Muscle of leg (tissue), 11 donors: ENCODE results near the gene DDX3X. TPM values are rescaled to one million over a fixed set of nuclear protein-coding genes. Genes with fewer than 3 reads are reported as not detected.

Experiments used
- DNase-seq: peaks from one replicate; pipeline ENCODE4 v3.0.0; 2013
- H3K27ac ChIP-seq: one replicate; pipeline ENCODE4 v1.5.1; 2013; ENCODE audit warnings: mild to moderate bottlenecking, low read length, control low read depth
- H3K27me3 ChIP-seq: one replicate; pipeline ENCODE4 v1.6.1; 2013; ENCODE audit warnings: low read length; ENCODE audit not compliant: control insufficient read depth, insufficient read depth
- H3K36me3 ChIP-seq: one replicate; pipeline ENCODE4 v1.6.1; 2013; ENCODE audit warnings: low read length; ENCODE audit not compliant: control insufficient read depth, insufficient read depth
- H3K4me1 ChIP-seq: one replicate; pipeline ENCODE4 v1.6.1; 2013; ENCODE audit warnings: low read length; ENCODE audit not compliant: control insufficient read depth, insufficient read depth
- H3K4me3 ChIP-seq: one replicate; pipeline ENCODE4 v1.5.1; 2013; ENCODE audit warnings: low read length, control low read depth
- H3K9me3 ChIP-seq: replicated peaks from 2 replicates; pipeline ENCODE4 v1.6.1; 2013; ENCODE audit warnings: low read depth, low read length; ENCODE audit not compliant: control insufficient read depth
- WGBS: methylation state at CpG from one replicate; pipeline ENCODE4 v1.1.5; 2013; ENCODE audit warnings: missing lambda C conversion rate; ENCODE audit not compliant: insufficient coverage; 5-methylcytosine and 5-hydroxymethylcytosine counted together
- polyA plus RNA-seq, 8 donors: library from polyadenylated mRNA; unstranded; fragments of 120-200 nt; gene quantifications; one replicate each; pipeline versions ENCODE4 v1.2.1 to v1.2.3, GENCODE V29; 2013; ENCODE audit warnings: inconsistent platforms in 1 of 8, low replicate concordance in 1 of 8; ENCODE audit not compliant: insufficient read length in 8 of 8, insufficient read depth in 1 of 8
- total RNA-seq: library from RNA; stranded (reverse); fragments of 120-200 nt; gene quantifications from one replicate; pipeline ENCODE4 v1.2.4, GENCODE V29; 2013

The DDX3X gene
- total and polyA plus RNA-seq, 9 donors, result 73.4 to 145 (median 119) TPM

- Histone ChIP-seq H3K4me1 (no peaks in the 10 kb centered on the region), H3K9me3 (no peaks in the 10 kb centered on the region), H3K27me3 (peaks cover 7% of the 10 kb centered on the region), H3K27ac (no peak overlapping the region), H3K4me3 (no peak overlapping the region), H3K36me3 (no peaks in the 10 kb centered on the region)
- WGBS, result 86% methylated on average over 16 of the region's 20 CpGs
- no peak for DNase-seq
Observed at GRCh38 chrX:41322821-41323603, 10.9 kb upstream of the DDX3X start.

GRCh38 chrX:41326431-41326830, 7.5 kb upstream of the DDX3X start:
- Histone ChIP-seq H3K27ac (no peak overlapping the region), H3K4me3 (no peak overlapping the region), H3K9me3 (no peaks in the 10 kb centered on the region), H3K36me3 (no peaks in the 10 kb centered on the region), H3K27me3 (peaks cover 17% of the 10 kb centered on the region), H3K4me1 (peaks cover 4% of the 10 kb centered on the region)
- DNase-seq, result no peak
- 100% methylated on average over 3 of the region's 4 CpGs for WGBS

GRCh38 chrX:41327341-41327740, 6.6 kb upstream of the DDX3X start:
- Histone ChIP-seq H3K27ac (no peak overlapping the region), H3K36me3 (no peaks in the 10 kb centered on the region), H3K4me3 (no peak overlapping the region), H3K9me3 (no peaks in the 10 kb centered on the region), H3K27me3 (peaks cover 17% of the 10 kb centered on the region), H3K4me1 (peaks cover 5% of the 10 kb centered on the region)
- WGBS, result 85% methylated on average over 3 of the region's 3 CpGs
- DNase-seq, result no peak

GRCh38 chrX:41329101-41329500, 4.9 kb upstream of the DDX3X start:
- Histone ChIP-seq H3K27me3 (peaks cover 18% of the 10 kb centered on the region), H3K36me3 (no peaks in the 10 kb centered on the region), H3K27ac (no peak overlapping the region), H3K4me1 (peaks cover 12% of the 10 kb centered on the region), H3K4me3 (no peak overlapping the region), H3K9me3 (no peaks in the 10 kb centered on the region)
- WGBS, result 75% methylated on average over 1 of the region's 3 CpGs
- no peak for DNase-seq

GRCh38 chrX:41332005-41332404, 2.0 kb upstream of the DDX3X start:
- DNase-seq, result no peak
- no CpG with 5 or more reads among the region's 4 CpGs for WGBS
- H3K27me3 ChIP-seq, result peaks cover 15% of the 10 kb centered on the region
- peak overlapping the region; percentile 98 for H3K27ac ChIP-seq
- no peaks in the 10 kb centered on the region for H3K9me3 ChIP-seq
- H3K4me1 ChIP-seq, result peaks cover 17% of the 10 kb centered on the region
- no peak overlapping the region for H3K4me3 ChIP-seq
- H3K36me3 ChIP-seq, result no peaks in the 10 kb centered on the region

- peaks cover 15% of the 10 kb centered on the region for H3K27me3 ChIP-seq
- 2% methylated on average over 21 of the region's 30 CpGs for WGBS
- no peaks in the 10 kb centered on the region for H3K36me3 ChIP-seq
- H3K27ac ChIP-seq, result peak overlapping the region; percentile 98
- H3K9me3 ChIP-seq, result no peaks in the 10 kb centered on the region
- H3K4me3 ChIP-seq, result peak overlapping the region; percentile 70
- H3K4me1 ChIP-seq, result peaks cover 17% of the 10 kb centered on the region
- peak; percentile 65 for DNase-seq
Observed at GRCh38 chrX:41332408-41333002, 1.5 kb upstream of the DDX3X start.

GRCh38 chrX:41333003-41333743, 789 bp upstream of the DDX3X start:
- DNase-seq, result peak; percentile 97
- Histone ChIP-seq H3K4me3 (peak overlapping the region; percentile 70), H3K36me3 (no peaks in the 10 kb centered on the region), H3K27ac (peak overlapping the region; percentile 98), H3K4me1 (peaks cover 17% of the 10 kb centered on the region), H3K27me3 (peaks cover 13% of the 10 kb centered on the region), H3K9me3 (no peaks in the 10 kb centered on the region)
- WGBS, result under 1% methylated on average over 52 of the region's 64 CpGs

- H3K4me1 ChIP-seq, result peaks cover 17% of the 10 kb centered on the region
Observed at GRCh38 chrX:41334363-41335197, 618 bp downstream of the DDX3X start.

GRCh38 chrX:41335198-41335957, 1.4 kb downstream of the DDX3X start:
- WGBS, result 0% methylated on average over 1 of the region's 15 CpGs
- no peak for DNase-seq

More at GRCh38 chrX:41334363-41335197, 618 bp downstream of the DDX3X start:
- DNase-seq, result peak; percentile 96
- peak overlapping the region; percentile 98 for H3K27ac ChIP-seq
- peaks cover 10% of the 10 kb centered on the region for H3K27me3 ChIP-seq
- peak overlapping the region; percentile 70 for H3K4me3 ChIP-seq
- H3K9me3 ChIP-seq, result no peaks in the 10 kb centered on the region
- 1% methylated on average over 58 of the region's 77 CpGs for WGBS
- H3K36me3 ChIP-seq, result peaks cover 7% of the 10 kb centered on the region

More at GRCh38 chrX:41335198-41335957, 1.4 kb downstream of the DDX3X start:
- H3K27ac ChIP-seq, result peak overlapping the region; percentile 98
- peaks cover 17% of the 10 kb centered on the region for H3K4me1 ChIP-seq
- H3K4me3 ChIP-seq, result peak overlapping the region; percentile 70
- H3K36me3 ChIP-seq, result peaks cover 11% of the 10 kb centered on the region
- no peaks in the 10 kb centered on the region for H3K9me3 ChIP-seq
- H3K27me3 ChIP-seq, result peaks cover 10% of the 10 kb centered on the region
